Hippocampal formation (tissue), 2 donors: ENCODE measurements around the gene AMBRA1.

Source experiments
- DNase-seq, 2 donors: peaks; one replicate each; lab custom pipeline; 2025; lab: John Stamatoyannopoulos, UW

AMBRA1 gene

DNA sequence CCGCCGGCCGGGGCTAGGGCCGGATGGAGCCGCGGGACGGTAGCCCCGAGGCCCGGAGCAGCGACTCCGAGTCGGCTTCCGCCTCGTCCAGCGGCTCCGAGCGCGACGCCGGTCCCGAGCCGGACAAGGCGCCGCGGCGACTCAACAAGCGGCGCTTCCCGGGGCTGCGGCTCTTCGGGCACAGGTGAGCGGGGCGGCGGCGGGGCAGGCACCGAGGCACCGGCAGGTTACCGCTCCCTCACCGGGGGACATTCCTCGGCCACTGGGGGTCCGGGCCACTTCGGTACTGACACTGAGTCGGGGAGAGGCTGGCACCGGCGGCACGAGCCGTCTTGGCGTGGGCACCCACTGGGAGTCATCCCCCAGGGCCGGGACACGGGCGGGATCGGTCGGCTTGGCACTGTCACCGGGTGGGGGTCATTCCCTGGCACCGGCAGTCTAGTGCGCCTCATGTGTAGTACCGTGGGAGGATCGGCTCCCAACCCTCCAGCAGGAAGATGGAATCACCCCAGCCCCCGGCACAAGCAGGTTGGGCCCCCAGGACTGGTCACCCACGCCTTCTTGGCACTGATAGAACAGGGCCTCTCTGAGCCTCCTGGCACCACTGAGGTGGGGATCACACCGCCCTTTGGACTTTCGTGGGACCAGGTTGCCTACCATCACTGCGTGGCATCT lies 246.0 kb downstream of the AMBRA1 start:
- no peak for DNase-seq

DNA sequence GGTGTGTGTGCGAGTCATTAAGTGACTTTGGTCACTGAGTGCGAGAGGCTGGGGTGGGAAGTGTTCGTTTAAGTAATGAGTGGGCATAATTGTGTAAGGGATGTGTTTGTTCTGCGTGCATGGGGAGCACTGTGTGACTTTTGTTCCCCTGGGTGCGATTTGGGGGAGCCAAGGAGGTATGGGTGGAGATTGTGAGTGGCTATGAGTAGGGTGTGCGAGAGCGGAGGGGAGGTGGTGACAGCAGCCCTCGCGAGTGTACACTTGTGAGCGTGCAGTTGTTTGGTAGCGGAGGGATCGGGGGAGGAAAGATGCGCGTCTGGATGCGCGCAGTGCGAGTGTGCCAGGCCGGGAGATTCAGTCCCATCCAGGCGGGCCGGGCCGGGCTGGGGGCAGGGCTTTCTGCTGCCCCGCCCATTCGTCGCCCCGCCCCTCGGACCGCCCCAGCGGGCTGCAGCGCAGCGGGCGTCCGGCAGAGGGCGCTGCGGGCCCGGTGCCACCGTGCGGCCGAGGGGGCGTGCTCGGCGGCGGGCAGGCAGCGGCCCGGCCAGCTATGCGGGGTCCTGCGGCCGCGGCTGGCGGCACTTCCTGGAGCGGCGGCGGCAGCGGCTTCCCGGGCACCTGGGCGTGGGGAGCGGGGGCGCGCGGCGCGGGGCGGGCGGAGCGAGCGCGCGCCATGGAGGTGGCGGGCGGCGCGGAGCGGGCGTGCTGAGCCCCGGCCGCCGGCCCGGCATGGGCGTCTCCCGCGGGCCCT lies 246.8 kb downstream of the AMBRA1 start, which contains the start of gene DGKZ:
TSS of gene DGKZ (plus strand) at position 578 of the 751 bp plus-strand sequence. CDS start 197 bp downstream, outside the sequence.
- peak; percentile 81 to 84 for DNase-seq
